HL-60 (cell line): Measurements from ENCODE around the gene SEMG2.

Source experiments
- CTCF ChIP-seq: IDR thresholded peaks from one replicate; pipeline ENCODE4 v1.5.1; 2011; ENCODE audit warnings: low read length, control low read depth, inconsistent platforms; ENCODE audit not compliant: insufficient read depth
- POLR2AphosphoS5 ChIP-seq: IDR thresholded peaks from 2 replicates; pipeline ENCODE4 v1.6.1; 2012; ENCODE audit warnings: low read depth

GRCh38 chr20:45251884-45252560, 30.8 kb downstream of the SEMG2 start:
- TF ChIP-seq CTCF (no peak), POLR2AphosphoS5 (no peak)
